T-helper 9 cell (primary cell): Measurements from ENCODE around the gene MORN1.
A peak's percentile ranks its signal among the peaks of the same experiment; 100 is the strongest.

Experiments
- DNase-seq: peaks from one replicate; pipeline ENCODE4 v3.0.0-alpha.2; 2020

Gene MORN1

DNA sequence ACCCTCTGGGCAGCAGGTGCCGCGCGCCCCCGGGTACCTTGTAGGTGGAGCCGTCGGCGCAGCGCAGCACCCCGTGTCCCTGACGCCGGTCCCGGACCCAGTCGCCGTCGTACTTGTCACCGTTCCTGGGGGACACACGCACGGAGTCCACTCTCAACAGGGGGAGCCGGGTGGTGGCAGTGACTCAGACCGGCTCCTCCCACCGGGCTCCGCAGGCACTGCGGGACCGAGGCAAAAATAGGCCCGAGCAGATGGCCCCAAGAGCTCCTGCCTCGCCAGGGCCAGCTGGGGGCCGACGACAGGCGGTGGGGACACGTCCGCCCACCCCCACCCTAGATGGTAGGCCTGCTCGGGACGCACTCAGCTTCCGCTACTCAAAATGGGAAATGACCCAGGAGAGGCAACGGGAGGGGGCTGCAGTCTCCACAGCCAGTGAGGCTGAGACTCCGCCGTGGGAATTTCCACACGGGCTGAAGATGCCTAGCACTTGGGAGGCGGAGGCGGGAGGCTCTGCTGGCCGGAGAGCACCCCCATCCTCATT, 6.3 kb downstream of the MORN1 start:
- no peak for DNase-seq

DNA sequence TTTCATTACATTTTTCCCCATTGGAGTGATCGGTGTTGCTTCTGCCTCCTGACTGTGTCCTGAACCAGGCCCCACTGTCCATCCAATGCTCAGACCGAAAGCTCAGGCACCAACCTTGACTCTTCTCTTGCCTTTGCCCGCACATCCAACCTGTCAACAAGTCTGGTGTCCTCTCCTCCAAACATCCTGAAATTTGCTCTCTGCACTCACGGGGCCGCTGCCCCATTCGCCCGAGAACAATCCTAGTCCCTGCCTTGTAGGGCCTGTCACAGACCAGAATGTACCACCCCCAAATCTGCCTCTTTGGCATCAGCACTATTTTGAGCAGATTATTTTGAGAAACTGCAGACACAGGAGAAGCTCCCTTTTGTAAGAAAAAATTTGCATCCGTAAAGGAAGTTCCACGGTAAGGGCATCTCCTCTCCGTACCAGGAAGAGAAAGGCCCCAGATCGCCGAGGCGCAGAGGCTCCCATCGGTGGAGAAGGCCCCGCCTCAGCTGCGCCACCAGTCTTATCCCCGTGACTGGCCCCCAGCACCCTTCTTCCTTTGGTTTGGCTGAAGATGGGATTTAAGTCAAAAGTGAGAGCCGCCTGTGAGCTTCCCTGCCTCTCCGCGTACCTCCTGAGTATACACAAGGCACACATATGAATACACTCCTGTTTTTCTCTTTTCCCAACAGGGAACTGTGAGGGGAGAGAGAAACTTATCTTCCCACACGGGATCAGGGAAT, 7.1 kb downstream of the MORN1 start:
- DNase-seq: no peak

DNA sequence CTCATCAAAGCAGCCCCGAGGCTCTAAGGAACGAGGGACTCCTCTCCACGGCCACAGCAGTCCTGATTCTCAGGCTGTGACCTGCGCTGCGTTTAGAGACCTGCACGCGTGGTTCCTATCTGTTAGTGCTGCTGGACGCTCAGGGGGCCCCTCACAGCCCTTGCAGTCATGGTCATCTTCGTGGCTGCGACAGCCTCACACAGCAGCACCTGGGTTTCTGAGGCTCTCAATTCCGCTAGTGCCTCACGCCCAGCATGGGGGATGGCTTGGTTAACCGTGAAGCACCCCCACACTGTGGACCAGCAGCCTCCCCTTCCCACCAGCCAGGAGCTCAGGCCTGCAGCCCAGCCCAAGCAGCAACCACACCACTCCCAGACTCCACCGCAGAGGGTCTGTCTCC, 7.8 kb downstream of the MORN1 start:
- DNase-seq: no peak

DNA sequence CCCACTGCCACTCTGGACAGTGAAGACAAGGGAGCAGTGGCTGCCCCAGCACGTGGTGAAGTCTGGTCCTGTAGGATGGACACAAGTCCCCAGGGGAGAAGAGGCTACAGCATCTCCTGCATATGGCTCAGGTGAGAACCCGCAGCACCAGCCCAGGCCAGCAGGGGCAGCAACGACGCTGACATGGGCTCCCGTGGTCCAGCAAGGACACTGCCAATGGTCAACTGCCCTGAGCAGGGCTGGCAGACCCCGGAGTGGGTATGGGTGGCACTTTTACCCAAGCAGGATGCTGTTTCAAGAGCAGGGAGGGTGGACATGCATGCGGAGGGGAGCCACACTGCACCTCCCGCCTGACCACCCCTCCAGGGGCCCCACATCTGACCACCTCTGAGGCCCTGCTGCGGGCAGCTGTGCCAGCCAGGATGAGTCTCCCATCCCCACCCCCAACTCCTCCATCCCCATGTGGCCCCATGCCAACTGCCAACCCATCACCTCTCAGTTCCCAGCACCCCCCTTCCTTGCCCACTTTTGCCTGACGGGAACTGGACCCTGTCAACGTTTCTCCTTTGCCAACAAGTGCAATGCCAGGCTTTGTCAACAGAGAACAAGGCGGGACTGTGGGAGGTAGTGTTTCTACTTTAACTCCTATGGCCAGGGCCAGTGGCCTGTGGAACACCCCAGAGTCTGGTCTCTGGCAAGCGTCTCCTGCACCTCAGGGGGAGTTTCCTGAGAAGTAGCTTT, 8.6 kb downstream of the MORN1 start:
- no peak for DNase-seq

DNA sequence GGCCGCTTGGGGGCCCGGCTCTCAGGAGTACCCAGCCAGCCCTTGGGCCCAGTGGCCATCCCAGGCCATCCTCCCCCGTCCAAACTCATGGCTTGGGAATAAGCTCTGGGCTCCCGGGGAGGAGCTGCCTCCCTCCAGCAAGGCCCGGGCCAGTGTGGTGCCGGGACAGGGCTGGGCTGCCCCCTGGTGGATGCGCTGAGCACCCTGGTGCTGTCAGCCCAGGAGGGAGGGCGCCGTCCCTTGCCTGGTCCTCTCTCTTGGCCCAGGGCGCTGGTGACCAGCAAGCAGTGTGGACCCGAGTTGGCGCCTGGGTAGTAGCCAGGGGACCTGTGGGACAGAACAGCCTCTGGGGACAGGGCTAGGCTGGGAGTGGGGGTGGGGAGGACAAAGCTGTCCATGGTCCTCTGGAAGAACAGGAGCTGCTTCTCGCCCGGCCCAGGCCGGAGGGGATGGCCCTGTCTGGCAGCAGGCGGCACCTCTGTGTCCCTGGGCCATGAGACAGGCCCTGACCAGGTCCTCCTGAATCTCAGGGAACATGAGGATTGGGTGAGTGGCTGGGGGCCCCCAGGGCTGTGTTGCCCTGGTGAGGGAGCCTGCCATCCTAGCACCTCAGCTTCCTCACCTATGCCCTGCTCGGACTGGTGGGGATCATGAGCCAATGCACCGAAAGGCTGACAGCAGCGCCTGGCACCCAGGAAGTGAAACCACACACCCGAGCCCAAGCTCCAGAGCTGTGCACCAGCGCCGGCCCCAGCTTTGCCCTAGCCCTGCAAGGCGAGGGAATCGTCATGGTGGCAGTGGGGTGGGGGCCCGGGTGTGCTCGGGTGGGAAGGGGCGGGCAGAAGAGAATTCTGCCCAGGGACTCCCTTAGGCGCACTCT, 9.4 kb downstream of the MORN1 start:
- peak; percentile 71 for DNase-seq

DNA sequence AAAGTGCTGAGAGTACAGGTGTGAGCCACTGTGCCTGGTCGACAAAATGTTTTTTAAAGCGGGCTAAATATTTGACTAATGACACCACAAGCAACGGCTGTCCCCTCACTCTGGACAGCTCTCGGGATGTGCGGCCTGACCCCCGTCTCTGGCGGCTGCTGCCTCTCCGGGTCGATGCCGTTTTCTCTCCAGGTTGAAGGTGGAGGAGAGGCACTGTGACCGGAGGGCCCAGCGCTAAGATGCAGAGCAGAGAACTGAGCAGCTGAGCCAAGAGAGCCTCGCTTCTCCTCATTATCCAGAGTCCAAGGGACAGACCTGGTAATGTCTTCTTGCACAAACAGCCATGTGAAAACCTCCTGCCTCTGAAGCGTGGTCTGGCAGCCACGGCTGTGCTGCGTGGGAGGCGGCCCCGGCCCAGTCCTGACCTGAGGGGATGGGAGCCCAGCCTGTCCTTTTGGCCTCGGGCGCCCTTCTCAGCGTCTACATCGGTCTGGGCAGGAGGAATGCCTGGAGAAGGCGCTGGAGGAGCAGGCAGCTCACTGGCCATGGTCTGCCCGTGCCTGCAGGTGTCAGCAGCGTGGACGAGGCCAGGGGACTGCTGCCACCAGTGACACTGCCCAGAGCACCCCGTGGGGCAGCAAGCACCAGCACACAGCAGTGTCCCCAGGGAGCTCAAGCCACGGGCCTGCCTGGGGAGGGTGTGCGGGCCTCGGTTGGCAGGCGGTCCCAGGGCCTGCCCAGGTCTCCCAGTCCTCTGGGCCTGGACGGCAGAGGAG, 10.3 kb downstream of the MORN1 start:
- no peak for DNase-seq

DNA sequence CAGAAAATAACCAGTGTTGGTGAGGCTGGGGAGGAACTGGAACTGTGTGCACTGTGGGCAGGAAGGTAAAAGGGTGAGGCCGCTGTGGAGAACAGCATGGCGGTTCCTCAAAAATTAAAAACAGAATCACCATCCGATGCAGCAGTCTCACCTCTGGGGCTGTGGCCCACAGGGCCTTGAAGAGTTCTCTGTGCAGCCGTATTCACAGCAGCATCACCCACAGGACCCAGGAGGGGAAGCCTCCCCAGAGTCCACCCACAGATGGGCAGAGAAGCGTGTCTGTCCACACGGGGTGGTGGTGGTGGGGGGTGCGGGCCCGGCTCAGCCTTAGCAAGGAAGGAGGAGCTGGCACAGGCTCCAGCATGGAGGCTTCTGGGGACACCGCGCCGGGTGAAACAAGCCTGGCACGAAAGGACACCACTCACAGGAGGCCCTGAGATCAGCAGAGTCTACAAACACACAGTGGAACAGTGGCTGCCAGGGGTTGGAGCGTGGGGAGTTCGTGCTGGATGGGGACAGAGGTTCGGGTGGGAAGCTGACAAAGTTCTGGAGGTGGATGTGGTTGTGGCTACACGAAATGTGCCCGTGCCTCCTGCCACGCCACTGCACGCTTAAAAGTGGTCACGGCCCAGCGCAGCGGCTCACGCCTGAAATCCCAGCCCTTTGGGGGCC, 11.5 kb downstream of the MORN1 start:
- no peak for DNase-seq

DNA sequence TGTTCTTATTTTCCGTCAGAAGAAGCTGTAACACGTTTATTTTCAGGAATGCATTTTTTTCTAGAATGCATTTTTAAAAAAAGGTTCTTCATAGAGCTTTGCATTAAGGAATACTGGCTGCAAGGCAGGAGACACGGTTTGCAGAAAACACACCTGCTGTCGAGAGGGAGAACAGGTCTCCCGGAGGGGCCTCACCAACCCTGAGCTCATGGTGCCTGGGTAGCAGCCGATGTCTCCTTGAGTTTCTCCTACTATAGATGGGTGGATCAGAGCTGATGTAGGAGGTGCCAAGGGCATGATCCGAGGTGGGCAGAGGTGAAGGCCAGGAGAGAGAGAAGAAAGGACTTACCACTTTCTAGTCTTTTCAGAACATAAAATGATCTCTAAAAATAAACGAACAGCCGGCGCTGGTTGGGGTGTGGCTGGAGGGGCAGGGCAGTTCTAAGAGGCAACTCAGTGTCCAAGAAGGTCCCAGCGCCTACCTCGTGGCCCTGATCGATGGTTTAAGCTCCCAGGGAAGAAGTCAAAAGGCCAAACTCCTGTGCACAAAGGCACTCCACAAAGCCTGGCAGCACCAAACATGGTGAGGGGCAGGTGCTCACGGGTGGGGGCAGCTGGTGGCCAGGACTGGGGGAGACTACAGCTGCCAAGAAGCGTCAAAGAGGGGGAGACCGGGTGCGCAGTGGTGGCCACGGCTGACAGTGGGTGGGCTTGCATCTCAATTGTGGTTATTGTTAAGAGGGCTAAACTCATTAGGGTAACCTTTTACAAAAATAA, 12.2 kb downstream of the MORN1 start:
- DNase-seq: no peak

DNA sequence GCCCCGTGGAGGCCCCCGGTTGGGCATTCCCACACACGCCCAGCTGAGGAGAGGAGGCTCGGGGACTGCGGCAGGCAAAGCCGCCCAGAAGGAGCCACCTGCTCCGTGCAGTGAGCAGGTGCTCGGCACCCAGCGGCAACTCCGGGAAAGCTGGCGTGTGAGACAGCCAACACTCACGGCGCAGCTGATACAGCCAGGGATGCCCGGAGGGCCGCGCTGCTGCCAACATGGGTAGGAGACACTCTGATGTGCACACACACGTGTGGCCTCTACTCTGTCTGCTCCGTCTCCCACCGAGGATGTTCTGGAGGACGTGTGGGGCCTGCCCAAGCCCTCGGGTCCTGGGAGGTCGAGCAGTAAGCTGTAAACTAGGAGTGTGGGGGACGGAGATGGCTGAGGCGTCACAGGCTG, 12.9 kb downstream of the MORN1 start:
- no peak for DNase-seq

DNA sequence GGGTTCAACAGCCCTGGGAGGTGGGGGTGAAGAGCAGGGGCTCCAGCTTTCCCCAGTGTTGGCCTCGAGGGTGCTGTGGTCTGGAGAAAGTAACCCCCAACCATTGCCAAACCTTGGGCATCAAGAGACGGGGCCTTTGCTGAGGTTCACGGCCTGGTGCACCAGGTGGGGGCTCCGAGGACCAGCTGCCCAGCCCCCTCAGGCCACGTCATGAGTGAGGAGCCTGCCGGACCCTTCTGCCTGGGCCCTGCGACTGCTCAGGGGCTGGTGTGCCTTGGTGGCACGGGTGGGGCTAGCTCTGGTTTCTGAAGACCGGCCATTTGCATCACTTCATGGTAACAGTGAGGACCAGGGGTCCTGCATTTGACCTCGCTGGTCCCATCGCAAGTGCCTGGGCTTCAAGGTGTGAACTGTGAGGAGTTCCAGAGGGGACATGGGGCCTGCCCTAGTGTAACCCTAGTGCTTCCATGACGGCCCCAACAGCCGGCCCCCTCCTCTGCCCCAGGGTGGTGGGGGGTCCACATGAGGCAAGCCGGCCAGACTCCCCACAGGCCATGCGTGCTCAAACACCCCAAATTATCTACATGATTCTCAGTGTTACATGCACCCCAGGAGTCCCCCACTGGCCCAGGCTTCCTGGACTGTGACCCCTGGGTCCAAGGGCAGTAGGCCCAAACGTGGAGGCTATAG, 13.5 kb downstream of the MORN1 start:
- no peak for DNase-seq

DNA sequence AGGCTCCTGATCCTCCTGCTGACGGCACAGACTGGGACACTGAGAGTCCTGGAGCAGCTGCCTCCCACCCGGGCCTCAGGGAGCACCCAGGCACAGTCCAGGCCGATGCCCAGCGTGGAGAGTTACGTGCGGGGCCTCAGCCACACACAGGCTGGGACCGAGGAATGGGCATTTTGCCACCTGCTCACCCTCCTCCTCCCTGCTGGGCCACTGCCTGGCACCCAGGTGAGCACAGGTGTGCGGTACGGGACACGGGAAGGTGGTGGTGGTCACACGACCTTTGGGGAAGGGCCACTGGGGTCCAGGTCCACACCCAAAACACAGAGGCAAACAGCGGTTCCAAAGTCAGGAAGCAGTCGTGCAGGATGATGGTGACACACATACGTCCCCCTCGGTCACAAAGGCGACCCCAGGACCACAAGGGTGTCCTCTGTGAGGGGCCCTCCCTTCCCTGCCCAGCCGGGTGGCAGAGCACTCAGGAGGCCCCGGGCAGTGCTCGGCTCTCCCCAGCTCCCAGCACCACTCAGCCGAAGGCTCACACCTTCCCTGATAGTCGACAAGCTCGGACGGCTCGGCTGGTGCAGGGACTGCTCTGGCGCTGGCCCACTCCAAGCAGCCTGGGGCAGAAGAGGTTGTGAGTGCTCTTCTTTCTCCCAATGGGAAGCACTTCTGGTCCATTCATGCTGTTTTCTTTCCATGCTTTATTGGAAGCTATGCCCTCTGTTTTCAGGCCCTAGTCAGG, 14.3 kb downstream of the MORN1 start:
- no peak for DNase-seq

DNA sequence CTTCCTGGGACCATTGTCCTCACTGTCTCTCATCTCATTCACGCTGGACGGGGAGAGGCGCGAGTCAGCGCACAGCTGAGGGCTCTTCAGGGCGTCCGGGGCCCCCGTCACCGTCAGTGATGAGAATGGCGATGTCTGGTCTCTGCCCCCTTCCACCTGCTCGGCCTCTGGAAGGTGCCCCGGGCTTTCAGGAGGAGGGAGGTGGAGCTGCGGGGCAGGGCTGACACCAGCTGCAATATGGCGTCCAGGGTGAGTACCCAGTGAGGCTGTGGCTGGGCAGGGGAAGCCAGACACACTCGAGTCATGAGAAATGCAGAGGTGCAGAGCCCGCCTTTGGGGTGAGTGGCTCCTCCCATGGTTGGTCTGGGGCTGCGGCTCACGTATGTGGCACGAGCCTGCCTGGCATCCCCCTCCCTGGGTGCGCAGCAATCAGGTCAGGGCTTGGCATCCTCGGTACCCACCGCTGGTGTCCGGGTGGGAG, 15.1 kb downstream of the MORN1 start:
- no peak for DNase-seq

DNA sequence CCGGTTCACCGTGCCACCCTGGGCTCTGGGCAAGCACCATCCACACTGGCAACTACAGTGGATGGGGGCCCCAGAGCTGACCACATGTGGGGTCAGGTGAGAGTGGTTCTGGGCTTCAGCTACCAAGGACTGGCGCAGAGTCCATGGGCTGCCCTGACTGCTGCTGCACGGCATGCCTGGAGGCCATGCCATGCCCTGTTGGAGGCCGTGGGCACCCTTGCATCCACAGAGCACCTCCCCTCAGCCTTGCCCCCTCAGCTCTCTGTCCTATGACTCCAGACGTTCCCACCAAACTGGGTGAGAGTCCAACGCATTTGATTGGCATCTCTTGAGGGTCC, 15.5 kb downstream of the MORN1 start:
- no peak for DNase-seq

DNA sequence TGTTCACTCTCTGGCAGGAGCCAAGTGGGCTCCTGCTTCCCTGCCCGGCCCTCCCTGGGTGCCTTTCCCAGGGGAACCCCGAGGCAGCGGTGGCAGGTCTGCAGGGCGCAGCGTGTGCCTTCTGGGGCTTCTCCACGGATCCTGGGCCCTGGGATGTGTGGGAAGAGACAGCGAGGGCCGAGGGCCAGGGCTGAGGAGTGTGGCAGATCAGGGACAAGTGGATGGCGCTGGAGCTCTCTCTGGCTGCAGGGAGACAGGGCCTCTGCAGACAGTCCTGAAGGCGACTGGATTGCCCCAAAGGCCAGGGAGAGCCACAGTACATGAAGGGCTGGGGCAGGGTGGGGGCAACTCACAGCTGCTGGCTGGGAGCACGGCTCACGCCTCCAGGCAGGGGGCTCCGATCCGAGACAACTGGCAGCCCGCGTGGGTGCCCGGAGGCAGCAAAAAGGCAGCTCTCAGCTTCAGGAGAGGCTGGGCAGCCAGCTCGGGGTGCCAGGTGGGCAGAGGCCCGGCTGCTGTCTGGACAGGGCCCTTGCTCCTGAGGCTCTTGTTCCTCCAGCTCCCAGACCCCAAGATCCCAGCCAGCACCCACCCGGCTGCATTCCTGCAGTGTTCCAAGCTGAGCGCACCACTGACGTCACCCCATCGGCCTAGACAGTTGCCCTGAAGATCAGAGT, 16.0 kb downstream of the MORN1 start:
- no peak for DNase-seq

DNA sequence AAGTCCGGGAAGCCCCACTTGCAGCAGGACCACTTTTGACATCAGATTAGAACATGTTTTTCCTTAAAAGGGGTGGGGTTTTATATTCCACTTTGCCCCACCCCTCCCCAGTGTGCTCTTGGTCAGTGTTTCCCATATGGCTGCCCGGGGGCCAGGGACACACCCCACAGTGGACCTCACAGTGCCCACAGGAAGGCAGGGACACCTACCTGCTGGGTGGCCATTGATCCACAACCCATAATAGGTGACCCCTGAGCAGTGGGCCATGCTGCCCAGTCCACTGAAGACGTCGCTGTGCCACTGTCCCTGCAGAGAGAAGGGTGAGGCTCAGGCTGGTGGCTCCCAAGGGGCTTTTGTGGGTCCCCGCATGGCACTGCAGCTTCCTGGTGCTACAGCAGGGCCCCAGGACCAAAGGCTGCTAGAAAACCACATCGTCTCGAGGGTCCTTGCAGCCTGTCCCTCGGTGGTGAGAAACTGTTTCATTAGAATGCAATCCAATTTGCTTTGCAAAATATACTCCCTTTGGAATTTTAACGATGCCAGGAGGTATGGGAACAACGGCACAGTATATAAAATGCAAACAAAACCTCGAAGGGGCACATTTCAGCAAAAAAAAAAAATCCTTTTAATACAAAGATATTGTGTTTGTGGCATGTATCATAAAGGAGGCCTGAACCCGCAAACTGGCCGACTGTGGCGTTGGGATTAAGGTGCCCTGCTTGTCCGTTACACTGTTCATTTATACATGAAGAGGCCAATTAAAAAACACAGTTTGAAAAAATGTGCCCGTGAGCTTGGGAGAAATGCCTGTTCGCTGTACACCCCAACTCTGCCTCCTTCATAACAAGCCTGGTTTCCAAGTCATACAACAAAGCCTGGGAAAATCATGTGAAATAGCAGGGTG, 16.9 kb downstream of the MORN1 start:
- DNase-seq: no peak

DNA sequence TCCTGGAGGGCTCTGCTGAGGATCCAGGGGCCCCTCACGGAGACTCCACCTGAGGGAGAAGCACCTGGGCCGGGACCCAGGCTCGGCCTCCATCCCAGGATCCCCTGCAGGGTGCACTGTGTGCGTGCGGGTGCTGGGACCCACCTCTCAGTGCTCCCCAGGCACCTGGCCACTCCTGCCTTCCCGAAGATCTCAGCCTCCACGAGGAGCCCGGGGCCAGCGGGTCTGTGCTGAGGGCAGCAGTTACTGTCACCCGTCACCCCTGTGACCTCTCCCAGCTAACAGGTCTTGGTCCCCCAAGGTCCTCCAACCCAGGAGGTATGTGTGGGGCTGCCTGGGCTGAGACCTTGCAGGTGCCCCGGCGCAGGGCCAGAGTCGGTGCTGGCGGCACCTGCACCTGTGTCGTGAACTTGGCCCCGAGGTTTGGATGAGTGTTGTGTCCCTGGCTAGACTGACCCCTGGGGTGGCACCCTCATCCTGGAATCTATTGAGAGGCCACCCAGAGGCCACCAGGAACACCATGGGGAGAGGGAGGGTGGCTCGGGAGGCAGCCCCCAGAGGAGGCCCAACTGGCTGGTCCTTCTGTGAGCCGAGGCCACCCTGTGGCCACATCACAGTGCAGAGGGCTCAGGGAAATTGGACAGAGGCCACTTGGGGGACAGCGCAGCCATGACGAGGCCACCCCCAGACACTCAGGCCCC, 17.7 kb downstream of the MORN1 start:
- DNase-seq: no peak
